SK-N-SH (cell line): Measurements from ENCODE around the gene NSG2.

Experiments used
- CTCF ChIP-seq: fragments of 200-600 bp; sonication (generic); IDR thresholded peaks from 2 replicates; pipeline ENCODE4 v1.6.1; 2017; ENCODE audit warnings: antibody characterized with exemption, mild to moderate bottlenecking, moderate library complexity
- EZH2phosphoT487 ChIP-seq: fragments of 200-600 bp; sonication (generic); IDR thresholded peaks from 2 replicates; pipeline ENCODE4 v1.6.1; 2017; ENCODE audit warnings: low read depth, mixed run types, mild to moderate bottlenecking, antibody characterized with exemption, moderate library complexity, borderline replicate concordance
- POLR2AphosphoS5 ChIP-seq: IDR thresholded peaks from 2 replicates; pipeline ENCODE4 v1.6.1; 2012; ENCODE audit warnings: low read depth, low read length
- REST ChIP-seq: IDR thresholded peaks from 2 replicates; pipeline ENCODE4 v1.6.1; 2012; ENCODE audit warnings: mild to moderate bottlenecking, low read depth, low read length, moderate library complexity
- SIN3A ChIP-seq: IDR thresholded peaks from 2 replicates; pipeline ENCODE4 v1.6.1; 2012; ENCODE audit warnings: low read depth, mild to moderate bottlenecking, low read length, moderate library complexity, borderline replicate concordance

- TF ChIP-seq CTCF (no peak), REST (no peak), SIN3A (no peak), EZH2phosphoT487 (no peak), POLR2AphosphoS5 (no peak)
Measured at GRCh38 chr5:174141398-174141797, 95.9 kb downstream of the NSG2 start.
